ENCODE measurements around the gene TRPC3.

GRCh38 chr4:121863799-121864198 is 88.1 kb downstream of the TRPC3 start:
- no peak for TF ChIP-seq CTCF (IDR thresholded peaks at IDR 0.05)
- no peak for TF ChIP-seq POLR2A (IDR thresholded peaks at IDR 0.05)
